OCI-M1 (cell line): ENCODE measurements around the gene ESPNL.
"Not testable (repeated sequence)": the region's sequence is repeated elsewhere in the genome, so short reads cannot be mapped to it uniquely, and the experiment has no call there.

Experiments used
- DNase-seq: peaks from one replicate; lab custom pipeline; 2025; lab: John Stamatoyannopoulos, UW

Gene ESPNL

DNA sequence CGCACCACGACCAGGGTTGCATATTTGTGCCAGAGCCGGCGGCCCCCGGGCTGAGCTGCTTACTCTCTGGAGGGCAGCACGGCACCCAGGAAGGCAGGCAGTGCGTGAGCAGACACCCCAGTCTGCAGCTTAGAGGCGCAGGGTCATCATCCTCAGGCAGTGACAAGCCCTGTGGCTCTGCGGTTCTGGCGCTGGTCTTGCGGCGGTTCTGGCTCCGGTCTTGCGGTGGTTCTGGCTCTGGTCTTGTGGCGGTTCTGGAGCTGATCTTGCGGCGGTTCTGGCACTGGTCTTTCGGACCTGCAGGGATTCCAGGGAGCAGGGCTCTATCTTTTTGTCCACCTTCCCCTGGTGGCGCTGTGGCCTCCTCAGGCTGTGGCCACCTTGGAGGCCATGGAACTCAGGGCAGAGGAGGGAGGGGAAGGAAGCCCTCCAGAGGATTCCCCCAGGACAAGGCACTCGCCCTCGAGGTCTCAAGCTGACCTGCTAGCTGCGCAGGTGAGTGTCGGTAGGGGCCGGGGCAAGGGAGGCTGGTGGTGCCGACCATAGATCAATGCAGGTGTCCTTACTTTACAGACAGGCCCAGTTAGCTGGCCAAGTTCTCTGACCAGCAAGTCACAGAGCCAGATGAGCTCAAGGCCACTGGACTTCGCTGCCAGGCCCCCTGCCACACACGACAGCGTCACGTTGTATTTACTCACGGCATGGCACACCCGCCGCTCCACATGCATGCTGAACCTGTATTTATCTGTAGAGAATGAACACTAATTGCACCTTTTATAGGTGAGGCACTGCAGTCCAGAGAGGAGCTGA is 14.9 kb downstream of the ESPNL start:
- no peak for DNase-seq

DNA sequence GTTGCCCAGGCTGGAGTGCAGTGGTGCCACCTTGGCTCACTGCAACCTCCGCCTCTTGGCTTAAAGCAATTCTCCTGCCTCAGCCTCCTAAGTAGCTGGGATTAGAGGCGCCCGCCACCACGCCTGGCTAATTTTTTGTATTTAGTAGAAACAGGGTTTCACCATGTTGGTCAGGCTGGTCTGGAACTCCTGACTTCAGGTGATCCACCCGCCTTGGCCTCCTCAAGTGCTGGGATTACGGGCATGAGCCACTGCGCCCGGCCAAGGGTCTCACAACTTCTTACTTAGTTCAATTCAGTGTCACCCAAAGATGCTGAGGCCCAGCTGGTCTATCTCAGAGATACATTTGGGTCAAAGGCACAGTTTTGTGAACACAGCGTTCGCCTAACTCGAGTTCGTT is 15.6 kb downstream of the ESPNL start:
- not testable (repeated sequence) for DNase-seq

DNA sequence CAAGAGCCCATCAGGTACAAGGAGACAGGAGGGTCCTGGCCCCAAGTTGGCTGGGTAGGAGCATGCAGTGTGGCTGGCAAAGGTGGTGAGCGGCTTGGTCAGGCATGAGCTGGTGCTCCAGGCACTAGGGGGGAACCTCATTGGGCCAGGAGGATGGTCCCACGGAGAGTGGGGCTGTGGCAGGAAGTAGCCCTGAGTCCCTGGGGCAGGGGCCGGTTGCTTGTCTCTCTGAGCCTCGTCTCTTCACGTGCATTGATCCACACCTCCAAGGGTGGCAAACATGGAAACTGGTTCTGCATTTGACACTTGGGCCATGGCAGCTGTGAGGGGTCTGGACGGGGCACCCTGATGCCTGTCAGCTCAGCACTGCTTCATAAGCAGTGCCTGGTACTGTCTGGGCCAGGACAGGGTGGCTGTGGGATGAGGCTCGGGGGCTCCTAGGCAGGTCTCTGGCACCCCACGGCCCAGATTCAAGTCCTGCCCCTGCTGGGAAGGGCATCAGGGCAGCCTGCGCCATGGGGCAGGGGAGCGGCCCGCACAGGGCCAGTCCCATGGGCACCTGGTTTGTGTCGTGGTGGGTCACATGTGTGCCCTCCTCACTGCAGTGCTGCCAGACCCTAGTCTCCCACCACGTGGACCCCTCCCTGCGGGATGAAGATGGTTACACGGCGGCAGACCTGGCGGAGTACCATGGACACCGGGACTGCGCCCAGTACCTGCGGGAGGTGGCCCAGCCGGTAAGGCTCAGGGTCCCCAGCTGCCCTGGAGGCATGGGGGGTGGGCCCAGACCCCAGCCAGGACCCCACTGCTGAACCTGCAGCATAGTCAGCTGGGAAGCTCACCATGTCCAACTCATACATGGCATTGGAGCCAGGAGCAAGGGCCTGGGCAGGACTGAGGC is 16.4 kb downstream of the ESPNL start:
- DNase-seq = no peak

DNA sequence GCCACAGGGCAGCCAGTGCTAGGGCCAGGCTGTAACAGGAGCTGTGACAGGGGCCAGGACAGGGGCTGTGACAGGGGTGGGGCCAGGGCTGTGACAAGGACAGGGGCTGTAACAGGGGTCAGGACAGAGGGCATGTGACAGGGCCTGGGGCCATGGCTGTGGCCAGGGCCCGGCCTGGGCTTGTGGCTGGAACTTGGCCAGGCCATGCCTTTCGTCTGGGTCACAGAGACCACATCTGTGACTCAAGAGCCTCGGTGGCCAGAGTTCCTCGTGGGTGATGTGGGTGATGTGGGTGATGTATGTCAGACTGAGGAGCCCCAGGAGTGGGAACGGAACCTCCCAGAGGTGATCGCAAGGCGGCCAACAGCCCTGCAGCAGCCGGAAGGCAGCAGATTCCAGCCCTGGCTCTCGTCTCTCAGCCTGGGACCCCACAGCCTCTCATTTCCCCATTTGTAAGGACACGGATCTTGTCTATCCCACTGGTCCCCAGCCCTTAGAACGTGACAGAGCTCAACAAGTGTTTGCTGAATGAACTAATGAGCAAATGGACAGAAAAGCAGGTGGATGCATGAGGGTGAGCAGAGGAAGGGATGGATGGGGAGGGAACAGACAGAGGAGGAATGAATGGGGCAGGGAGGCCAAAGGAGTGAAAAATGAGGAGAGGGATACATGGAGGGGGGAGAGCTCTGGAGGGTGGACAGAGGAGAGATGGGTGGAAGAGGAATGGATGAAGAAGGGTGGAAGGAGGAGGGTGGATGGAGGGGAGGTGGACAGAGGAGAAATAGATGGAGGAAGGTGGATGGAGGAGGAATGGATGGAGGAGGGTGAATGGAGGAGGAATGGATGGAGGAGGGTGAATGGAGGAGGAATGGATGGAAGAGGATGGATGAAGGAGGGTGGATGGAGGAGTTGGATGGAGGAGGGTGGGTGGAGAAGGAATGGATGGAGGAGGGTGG is 17.3 kb downstream of the ESPNL start:
- DNase-seq = no peak

DNA sequence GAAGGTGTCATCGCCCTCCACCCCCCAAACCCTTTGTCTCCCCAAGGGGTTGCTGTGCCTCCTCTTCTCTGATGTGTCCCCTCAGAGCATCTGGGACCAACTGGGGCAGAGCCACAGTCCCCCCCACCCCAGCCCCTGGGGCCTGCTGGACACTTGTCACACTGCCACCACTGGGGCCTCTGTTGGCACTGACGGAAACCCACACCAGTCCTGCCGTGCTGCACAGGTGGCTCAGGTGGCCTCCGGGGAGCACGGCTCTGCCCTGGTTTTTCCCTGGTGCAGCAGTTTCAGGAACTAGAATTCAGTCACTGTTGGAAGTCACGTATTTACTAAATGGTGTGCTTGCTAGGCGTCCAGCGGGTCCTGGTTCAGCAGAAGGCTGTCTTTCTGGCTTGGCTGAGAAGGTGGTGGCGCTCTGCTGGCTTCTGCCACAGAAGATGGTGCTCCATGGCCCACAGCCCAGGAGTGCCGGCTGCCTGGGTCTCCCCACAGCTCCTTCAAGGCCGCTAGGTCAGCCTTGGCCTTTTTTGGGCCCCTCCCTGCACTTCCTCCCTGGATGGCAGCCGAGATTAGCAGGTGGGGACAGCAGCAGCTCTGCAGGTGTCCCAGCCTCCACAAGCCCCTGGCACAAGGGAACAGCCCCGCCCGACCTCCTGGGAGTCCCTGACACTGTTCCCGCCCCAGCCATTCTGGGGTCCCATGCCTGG is 19.8 kb downstream of the ESPNL start:
- no peak for DNase-seq

DNA sequence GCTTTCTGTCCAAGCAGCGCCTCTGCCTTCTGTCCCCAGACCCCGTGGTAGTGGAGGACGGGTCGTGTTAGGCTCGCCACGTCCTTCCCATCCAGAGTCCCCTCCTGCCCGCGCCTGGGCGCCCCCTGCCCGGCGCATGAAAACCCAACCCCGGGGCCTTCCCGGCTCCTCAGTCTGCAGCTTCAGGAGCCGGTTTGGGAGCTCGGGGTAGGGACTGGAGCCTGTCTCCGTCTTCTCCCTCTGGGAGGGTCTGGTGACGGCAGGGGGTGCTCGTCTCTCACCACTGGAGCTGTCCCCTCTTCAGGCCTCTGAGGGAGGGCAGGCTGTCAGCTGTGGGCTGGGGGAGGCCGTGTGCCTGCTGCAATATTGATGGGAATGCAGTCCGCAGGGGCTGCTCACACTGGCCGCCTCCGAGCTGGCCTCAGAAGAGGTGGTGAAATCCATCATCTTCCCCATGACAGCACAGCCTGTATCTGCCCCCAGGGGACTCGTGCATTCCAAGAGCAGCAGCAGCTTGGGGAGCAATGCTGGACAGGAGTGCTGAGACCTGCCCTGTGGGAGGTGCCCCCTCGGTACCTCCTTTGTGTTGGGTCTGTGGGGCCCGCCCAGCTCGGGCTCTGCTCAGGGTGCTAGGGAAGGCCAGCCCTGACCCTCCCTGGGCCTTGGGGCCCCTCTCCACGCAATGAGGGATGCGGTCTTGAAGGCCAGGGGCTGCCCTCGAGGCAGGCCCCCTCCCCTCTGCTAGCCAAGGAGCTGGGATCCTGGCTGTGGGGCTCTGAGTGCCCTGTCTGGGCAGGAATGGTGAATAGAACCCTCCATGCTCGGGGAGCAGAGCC is 20.5 kb downstream of the ESPNL start:
- peak; percentile 40 for DNase-seq

DNA sequence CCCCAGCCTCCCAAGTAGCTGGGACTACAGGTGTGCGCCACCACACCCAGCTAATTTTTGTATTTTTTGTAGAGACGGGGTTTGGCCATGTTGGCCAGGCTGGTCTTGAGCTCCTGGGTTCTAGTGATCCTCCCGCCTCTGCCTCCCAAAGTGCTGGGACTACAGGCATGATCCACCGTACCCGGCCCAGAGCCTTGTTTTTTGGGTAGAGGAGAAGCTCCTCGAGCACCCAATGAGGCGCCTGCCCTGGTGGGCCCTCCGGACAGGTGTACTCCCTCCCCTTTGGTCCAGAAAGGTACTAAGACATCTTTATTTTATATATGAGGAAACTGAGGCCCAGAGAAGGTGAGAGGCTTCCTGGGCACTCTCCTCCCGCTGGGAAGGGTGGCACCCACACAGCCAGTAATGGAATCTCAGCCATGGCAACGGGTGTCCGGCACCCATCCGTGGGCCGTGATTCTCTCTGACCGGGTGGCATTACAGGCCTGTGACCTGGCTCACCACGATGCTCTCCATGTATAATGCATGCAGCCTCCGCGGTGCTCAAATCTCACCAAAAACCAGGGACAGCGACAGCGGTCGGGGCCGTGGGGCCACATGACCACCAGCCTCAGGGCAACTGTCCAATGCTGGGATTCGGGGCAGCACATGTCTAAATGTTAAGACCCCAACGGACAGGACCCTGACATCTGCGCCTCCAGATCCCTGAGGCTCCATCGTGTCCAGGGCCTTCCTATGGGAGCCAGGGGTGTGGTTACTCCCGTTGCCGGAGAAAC is 21.6 kb downstream of the ESPNL start:
- no peak for DNase-seq

DNA sequence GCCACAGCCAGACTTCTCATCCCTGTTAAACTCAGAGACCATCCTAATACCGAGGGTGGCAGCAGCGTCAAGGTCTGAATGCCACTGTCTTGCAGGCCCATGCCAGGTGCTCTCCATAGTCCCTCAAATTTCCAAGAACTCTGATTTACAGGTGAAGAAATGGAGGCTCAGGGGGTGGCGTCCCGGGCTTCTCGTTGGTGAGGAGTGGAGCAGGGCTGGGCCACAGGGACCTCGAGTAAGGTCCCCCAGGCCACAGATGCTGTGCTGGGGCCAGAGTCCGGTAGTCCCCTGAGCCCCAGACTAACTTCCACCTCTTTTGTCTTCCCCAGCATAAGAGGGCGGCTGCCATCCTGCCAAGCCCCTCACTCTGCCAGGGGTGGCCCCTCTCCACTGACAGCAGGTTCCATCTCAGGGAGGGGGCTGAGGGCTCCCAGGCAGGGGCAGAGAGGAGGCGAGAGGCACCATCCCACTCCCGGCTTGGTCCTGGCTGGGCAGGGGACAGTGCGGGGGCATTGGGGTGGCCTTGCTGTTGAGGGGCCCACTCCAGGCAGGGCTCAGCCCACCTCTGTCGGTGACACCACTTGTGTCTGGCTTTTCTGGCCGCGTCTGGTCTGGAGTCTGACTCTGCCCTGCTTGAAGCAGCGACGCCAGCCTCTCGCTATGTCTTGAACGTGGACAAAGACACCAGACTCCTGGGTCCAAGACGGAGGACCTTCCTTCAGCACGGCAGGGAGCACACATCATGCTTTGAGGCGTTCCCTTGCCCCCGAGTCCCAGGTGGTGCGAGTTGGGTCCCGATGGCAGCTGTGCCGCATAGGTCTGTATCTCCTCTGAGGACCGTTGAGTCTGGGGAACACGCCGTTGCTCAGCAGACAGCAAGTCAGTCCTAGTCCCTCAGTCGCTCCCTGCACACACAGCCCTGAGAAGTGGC is 22.4 kb downstream of the ESPNL start:
- DNase-seq = no peak

DNA sequence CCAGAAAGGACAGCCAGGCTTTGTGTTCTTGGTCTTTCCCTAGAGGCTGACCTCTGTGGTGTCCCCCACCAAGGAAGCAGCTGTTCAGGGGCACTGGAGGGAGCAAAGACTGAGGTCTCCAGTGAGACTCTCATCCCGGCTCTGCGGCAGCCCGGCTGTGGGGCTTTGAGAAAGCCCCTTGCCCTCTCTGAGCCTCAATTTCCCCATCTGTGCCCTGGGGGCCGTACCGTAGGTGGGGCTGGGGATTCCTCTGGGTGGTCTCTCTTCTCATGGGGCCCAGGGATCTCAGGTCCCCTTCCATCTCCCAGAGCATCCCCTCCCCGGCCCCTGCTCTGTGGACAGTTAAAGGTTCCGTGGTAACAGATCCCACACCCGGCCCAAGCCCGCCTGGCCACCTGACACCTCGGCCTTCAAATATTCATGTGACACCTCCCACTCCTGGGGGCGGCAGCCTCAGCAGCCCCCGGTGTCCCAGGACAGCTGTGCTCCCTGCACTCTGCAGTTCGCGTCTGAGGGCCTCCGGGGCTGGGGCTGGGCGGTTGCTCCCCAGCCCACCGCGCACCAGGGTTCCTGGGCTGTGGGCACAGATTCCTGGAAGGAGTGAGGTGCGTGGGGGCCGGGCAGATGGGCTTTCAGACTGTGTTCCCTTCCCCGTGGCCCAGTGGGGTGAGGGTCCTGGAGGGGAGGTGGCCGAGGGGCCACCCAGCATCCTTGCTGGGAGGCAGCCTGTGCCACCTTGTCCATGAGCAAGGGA is 23.3 kb downstream of the ESPNL start:
- DNase-seq = no peak

DNA sequence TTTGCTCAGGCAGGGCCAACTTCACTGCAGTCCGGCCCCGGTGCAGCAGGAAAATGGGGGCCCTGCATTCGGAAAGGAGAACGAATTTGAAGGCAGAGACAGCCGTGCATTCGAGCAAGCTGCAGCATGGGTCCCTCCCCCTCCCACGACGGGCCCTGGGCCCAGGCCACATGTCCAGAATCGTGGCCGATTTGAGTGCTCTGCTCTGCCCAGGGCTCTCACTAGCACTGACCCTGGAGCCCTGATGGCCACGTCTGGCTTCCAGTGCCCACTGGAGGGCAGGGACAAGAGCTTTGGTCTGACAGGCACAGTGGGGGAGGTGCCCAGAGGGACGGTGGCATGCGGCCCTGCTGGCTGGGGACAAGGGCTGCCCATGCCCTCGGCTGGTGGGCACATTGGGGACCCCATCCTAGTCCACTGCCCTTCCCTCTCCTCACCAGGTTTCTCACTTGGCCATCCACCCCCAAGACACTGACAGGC is 23.9 kb downstream of the ESPNL start:
- DNase-seq = no peak

DNA sequence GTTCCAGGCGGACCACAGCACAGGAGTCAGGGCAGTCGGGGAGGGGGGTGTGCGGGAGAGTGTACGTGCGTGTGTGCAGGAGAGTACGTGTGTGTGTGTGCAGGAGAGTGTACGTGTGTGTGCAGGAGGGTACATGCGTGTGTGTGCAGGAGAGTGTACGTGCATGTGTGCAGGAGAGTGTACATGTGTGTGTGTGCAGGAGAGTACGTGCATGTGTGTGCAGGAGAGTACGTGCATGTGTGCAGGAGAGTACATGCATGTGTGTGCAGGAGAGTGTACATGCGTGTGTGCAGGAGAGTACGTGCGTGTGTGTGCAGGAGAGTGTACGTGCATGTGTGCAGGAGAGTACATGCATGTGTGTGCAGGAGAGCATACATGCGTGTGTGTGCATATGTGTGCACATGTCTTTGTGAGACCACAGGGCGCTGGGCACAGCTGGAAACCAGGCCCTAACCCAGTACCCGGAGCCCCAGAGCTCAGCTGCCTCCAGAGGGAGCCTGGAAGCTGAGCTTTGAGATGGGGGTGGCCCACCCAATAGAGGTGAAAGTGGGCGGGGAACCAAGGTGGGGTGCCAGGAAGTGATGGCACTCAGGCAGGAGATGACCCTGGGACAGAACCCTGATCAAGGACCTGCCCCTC is 24.5 kb downstream of the ESPNL start:
- DNase-seq = no peak

DNA sequence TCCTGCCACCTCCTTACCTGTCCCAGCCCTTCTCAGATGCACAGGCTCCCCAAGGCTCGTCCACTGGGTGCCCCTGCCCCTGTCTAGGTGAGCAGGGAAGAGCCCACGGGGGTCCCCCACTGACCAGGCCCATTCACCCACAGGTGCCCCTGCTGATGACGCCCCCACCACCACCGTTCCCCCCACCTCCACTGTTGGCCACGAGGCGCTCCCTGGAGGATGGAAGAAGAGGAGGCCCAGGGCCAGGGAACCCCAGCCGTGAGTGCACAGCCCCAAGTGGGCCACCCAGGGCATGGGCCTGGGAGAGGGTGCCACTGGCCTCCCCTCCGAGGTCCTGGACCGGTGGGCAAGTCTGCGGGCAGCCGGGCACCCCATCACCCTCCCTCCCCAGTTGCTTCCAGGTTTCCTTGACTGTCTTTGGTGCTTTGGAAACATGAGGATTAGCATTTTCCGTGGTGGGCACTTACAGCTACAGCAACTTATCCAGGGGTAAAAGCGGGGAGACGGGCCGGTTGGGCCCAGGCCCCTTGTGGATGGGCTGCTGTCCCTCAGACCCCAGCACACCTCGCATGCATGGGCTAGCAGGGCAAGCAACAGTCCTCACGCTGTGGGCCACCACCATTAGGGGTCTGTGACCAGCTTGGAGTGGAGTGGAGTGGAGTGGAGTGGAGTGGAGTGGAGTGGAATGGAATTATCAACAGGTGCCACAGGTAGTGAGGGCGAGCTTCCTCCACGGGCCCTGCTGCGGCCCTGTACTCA is 25.2 kb downstream of the ESPNL start:
- no peak for DNase-seq

DNA sequence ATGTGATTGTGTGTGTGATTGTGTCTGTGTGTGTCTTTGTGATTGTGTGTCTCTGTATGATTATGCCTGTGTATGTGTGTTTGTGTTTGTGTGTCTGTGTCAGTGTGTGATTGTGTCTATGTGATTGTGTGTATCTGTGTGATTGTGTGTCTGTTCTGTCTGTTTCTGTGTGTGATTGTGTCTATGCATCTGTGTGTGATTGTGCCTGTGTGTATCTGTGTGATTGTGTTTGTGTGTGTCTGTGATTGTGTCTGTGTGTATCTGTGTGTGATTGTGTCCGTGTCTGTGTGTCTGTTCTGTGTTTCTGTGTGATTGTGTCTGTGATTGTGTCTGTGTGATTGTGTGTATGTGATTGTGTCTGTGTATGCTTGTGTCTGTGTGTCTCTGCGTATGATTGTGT is 26.2 kb downstream of the ESPNL start:
- no peak for DNase-seq

DNA sequence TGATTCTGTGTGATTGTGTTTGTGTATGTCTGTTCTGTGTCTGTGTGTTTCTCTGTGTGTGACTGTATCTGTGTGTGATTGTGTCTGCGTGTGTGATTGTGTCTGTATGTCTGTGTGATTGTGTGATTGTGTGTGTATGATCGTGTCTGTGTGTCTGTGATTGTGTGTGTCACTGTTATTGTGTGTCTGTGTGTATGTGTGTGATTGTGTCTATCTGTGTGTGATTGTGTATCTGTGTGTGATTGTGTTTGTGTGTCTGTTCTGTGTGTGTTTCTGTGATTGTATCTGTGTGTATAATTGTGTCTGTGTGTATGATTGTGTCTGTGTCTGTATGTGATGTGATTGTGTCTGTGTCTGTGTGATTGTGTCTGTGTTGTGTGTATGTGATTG is 26.6 kb downstream of the ESPNL start:
- DNase-seq = no peak

DNA sequence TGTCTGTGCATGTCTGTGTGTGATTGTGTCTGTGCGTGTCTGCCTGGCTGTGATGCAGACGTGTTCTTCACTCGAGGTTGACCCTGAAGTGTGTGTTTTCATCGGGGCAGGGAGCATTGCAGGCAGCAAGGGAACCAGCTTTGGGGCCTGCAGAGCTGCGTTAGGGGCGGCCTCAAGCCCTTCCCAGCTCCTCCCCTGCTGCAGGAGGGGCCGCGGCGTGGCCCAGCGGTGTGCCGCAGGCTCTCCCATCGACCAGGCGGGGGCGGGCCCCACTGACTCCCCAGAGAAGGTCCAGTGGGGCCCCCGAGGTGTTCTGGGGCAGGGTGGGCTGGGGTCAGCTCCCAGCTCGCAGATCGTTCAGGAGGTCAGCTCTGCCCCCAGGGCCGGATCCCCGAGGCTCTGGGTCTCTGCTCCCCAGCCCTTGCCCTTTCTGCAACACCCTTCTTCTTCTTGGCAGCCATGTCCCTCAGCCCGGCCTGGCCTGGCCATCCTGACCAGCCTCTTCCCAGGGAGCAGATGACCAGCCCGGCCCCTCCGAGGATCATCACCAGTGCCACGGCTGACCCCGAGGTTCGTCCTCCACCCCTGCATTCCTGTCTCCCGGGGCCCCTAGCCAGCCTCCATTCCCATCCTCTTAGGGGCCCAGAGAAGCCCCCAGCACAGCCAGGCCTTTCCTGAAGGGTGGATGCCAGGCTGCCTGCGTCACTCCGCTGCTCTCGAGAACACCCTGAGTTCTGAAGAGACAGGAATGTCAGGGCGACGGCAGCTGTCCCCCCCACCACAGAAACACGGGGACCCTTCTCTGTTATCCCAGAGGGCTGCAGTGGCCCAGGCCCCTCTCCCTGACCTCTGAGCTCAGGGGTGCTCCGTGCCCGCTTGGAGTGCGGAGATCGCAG is 27.3 kb downstream of the ESPNL start:
- DNase-seq = peak; percentile 40
